ENCODE measurements around the gene IRX6.

The IRX6 gene

DNA sequence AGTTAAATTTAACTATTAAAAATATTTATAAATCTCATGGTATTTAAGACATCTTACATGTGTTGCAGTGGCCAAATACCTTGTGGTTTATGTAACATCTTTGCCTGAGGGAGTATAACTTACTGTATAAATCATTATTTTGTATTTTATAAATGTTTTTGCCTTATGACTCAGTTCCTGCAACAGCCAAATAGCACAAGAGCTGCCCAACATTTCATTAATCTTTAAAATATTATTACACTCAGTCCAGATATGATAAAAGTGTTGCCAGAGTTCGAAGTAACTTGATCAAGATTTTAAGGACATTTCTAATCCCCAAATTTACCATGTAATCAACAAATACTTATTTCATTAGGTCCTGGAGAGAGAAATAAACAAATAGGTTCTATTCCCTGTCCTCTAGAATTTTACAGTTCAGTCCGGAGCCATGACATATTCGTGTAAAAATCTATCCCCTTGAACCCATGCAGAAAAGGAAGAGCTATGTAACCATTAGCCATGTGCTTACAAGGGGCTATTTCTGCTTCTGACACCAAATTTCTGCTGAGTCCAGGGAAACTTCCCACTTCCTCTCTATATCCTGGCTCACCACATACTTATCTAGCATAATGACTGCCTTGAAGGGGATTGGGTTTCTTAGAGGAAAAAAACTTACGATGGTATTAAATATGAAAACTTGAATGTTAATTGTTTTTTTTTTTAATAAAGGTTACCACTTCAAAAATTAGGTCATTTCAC lies 44.0 kb downstream of the IRX6 start:
- DNase-seq (ENCODE audit: low read depth): no peak

DNA sequence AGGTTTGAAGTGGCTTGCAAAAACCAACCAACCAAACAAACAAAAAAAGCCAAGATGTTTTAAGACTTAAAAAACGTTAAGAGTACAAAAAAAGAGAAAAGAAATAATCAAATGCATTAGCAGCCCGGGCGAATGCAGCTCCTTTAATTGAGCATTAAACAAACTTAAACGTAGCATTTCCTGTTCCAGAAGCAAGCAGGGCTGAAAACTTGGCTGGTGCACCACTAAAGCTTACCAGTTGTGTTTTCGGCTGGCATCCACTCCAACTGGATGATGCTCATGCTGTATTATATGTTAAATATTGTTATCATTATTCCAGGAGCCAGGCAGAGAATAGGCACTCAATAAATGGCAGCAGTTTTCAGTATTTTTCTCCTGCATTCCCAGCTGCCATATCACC lies 45.1 kb downstream of the IRX6 start:
- no peak for DNase-seq (ENCODE audit: low read depth)

DNA sequence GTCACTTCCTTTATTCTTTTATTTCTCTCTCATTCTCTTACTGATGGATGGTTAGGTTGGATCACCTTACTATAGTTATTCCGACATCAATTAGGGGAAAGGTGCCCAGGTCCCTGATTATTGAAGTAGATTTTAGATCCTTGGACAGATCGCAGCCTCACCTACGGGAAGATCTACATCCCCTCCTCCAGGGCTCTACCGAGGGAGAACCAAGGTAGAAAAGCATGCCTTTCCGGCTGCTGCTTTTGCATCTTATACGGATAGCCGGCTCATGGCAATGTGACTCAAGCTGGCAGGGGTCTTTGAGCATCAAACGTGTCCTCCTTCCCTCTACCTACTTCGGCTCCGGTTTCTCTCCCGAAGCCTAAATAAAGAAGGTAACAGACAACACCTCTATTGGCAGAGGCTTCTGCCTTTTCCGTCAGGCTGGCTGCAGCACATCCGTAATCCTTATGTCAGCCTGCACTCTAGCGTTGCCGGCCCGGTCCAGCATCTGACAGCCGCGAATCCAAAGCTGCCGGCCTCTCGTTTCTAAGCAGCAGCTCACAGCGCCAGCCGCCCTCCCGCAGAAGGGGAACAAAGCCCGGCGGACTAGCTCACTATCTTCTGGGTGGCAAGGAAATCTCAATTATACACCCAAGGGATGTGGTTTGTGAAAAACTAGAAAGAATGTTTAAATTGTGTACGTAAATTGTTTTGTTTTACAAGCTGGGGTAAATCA lies 46.9 kb downstream of the IRX6 start:
- no peak for DNase-seq (ENCODE audit: low read depth)

DNA sequence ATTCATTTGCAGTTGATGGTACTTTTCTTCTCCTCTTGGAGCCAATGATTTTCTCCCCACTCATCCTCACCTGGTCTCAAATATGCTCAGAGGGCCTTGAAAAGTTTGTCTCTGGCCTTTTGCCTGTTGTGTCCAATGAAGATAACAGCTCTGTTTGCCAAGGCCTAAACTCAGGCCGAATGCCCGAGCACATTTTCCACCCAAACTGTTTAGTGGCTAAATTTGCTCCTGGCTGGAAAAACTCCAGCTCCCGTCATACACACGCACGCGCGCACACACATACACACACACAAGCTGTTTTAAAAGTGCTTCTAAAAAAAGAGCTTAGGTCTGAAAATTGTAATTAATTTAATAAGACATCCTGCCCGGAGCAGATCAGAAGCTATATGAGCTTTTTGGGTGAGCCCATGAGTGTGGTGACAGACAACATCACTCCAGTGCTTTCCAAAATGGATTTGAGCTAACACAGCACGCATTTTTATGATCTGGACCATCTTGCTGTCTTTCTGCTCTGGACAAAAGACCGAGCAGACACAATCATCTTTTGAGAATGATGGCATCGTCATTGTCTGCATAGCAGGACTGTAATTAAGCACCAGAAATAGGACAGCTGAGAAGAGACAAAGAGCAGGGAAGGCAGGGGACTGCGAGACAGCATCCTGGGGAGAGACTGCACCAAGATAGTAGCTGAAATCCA lies 48.9 kb downstream of the IRX6 start:
- no peak for DNase-seq (ENCODE audit: low read depth)

DNA sequence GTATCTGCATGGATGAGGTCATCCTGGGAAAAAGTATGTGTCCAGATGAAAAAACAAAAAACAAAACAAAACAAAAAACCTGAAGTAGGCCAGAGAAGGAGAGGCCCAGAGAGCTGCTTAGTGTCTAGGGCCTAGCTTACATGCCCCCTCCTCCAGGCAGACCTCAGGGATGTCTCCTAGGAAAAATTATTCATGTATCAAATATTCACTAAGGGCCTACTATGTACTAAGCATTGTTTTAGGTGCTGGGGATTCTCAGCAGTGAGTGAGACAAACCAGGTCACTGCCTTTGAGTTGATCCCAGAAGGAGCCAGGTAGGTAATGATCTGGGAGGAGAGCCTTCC lies 49.5 kb downstream of the IRX6 start:
- DNase-seq (ENCODE audit: low read depth): no peak

DNA sequence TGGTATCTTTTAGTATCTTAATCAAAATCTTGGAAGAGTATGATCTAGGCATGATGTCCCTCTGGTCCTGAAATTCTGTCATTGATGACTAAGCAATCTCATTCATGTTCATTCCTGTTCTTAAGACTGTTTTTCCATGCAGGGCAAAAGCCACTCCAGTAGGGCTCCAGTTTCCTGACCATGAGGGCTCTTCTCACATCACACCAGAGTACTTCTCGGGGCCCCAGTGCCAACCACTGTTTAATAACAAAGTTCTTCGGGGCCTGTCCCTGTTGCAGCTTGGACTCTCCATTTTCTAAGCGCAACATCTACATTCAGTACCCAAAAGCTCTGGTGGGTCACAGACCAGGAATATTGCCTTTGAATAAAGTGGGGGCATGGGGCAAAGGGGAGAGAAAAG lies 52.0 kb downstream of the IRX6 start:
- no peak for DNase-seq (ENCODE audit: low read depth)

DNA sequence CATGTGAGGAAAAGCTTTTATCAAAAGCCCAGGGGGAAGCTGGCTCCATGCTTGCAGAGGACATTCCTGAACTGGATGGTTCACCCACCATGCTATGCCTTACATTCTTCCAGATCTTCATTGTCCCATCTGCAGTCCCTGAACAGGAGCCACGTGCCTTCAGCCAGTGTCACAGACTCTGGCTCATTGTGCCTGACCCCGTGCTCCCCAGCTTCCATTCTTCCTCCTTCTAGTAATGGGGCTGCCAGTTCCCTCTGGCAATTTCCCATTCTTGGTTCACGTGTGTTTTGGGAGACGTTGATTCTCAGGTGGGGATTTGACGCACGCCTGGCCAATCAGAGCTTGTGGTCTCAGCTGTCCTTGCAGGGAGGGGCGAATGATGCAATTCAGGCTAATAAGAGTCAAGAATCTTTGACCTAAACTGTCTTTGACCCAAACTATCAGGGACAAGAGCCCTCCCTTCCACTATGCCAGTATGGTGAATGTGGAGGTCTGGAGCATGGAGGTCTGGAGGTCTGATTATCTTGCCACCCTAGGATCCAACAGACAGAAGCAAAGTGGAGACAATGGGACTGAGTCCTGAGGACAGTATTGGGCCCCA lies 52.7 kb downstream of the IRX6 start:
- DNase-seq (ENCODE audit: low read depth): no peak

DNA sequence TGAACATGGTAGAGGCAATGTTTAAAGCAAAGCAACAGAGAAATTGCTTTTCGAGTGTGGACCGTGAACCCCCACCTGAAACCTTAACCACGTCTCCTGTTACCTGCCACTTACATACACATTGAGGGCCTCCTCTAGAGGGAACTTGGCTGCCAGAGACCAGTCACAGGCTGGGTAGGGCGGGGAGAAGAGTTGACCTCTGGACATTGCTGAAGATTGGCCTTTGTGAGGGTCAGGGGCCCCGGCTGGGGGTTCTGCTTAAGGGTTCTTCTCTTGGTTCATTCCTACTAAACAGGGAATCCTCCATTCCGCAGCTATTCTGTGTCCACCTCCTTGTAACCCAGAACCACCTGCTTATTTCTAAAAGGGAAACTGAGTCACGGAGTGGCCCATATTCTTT lies 53.8 kb downstream of the IRX6 start:
- DNase-seq (ENCODE audit: low read depth): no peak

DNA sequence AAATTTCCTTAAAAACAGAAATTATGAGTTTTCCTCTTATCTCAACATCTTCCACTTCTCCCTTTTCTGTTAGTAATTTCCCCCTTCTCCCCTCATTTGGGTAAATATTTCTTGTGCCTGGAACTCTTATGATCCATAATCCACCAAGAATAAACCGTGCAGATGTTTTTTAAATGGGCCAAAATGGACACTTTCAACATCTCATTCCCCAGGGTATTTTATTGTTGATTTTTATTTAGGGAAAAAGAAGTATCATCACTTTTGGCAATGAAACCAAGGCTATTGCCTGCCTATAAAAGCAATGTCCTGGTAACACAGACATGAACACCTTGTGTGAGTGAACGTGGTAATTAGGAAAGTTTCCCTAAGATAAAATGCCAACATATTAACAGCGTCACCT lies 54.6 kb downstream of the IRX6 start:
- DNase-seq (ENCODE audit: low read depth): no peak

DNA sequence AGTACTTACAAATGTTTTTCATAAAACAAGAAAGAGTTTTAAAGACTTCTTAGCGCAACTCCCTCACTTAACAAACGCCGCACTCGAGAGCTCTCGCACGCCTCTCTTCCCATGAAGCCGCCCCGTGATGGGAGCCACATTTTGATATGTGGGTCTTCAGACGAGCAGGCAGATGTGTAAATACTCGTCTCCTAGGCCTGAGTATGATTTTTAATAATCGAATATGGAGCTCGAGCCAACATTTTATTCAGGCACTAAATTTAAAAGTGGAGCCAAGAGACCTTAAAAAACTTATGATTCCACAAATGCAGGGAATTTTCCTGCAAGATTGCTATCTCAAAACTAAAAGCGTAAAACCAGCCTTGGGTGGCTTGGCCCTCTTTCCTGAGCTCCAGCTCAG lies 55.4 kb downstream of the IRX6 start:
- no peak for DNase-seq (ENCODE audit: low read depth)

DNA sequence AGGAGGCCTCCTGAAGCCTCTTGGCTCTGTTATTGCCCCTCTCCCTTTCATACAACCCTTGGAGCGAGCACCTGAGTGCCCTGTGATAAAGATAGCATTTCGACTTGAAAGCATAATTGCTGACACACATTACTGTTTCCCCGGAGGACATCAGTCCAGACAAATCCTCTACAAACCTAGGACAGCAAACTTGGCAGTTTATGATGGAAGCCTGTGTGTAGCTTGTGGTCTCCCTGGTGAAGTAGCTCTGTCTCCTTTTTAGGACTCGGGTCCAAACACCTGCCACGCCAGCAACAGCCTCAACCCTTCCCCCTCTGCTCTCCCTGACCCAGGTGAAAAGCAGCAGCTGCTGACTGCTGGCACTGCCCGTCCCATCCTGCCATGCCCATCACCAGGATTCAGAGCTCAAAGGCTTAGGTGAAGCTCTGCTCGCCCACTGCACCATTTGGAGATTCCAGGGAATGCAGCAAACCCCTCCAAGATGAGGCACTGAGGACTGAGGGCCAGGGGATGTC lies 55.9 kb downstream of the IRX6 start:
- DNase-seq (ENCODE audit: low read depth): no peak
